ENCODE measurements around the gene PTPRR.

- TF ChIP-seq, protein P1, sequence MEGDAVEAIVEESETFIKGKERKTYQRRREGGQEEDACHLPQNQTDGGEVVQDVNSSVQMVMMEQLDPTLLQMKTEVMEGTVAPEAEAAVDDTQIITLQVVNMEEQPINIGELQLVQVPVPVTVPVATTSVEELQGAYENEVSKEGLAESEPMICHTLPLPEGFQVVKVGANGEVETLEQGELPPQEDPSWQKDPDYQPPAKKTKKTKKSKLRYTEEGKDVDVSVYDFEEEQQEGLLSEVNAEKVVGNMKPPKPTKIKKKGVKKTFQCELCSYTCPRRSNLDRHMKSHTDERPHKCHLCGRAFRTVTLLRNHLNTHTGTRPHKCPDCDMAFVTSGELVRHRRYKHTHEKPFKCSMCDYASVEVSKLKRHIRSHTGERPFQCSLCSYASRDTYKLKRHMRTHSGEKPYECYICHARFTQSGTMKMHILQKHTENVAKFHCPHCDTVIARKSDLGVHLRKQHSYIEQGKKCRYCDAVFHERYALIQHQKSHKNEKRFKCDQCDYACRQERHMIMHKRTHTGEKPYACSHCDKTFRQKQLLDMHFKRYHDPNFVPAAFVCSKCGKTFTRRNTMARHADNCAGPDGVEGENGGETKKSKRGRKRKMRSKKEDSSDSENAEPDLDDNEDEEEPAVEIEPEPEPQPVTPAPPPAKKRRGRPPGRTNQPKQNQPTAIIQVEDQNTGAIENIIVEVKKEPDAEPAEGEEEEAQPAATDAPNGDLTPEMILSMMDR (IDR thresholded peaks at IDR 0.05) = no peak
- TF ChIP-seq POLR2AphosphoS5 (IDR thresholded peaks at IDR 0.05) = no peak
Measured at GRCh38 chr12:70648831-70649230, 271.7 kb downstream of the PTPRR start.

Data from esophagus muscularis mucosa (tissue), 3 donors.